Liver (tissue), 9 donors: Measurements from ENCODE around the gene PRDM10. TPM values are rescaled to one million over a fixed set of nuclear protein-coding genes. Genes with fewer than 3 reads are reported as not detected.

ENCODE experiments used
- DNase-seq: peaks from one replicate; pipeline ENCODE4 v3.0.0-alpha.2; 2017; ENCODE audit warnings: low spot score
- H3K27ac ChIP-seq, 2 donors: one replicate each; pipeline ENCODE4 v1.7.0; 2013; ENCODE audit warnings: inconsistent platforms in 2 of 2, low read length in 2 of 2, control low read depth in 1 of 2, low read depth in 1 of 2, mild to moderate bottlenecking in 1 of 2
- H3K27me3 ChIP-seq, 4 donors: one replicate each; pipeline versions ENCODE4 v1.6.1 to v1.7.0; 2013; ENCODE audit warnings: low read length in 3 of 4, inconsistent platforms in 1 of 4, mild to moderate bottlenecking in 1 of 4, moderate library complexity in 1 of 4; ENCODE audit not compliant: control insufficient read depth in 4 of 4, insufficient read depth in 4 of 4
- H3K36me3 ChIP-seq, 4 donors: one replicate each; pipeline versions ENCODE4 v1.6.1 to v1.7.0; 2013; ENCODE audit warnings: low read length in 3 of 4, mild to moderate bottlenecking in 3 of 4, low read depth in 1 of 4, moderate library complexity in 1 of 4; ENCODE audit not compliant: control insufficient read depth in 4 of 4, insufficient read depth in 3 of 4
- H3K4me1 ChIP-seq, 4 donors: one replicate each; pipeline versions ENCODE4 v1.6.1 to v1.7.0; 2013; ENCODE audit warnings: low read length in 3 of 4, mild to moderate bottlenecking in 3 of 4, moderate library complexity in 1 of 4; ENCODE audit not compliant: control insufficient read depth in 4 of 4, insufficient read depth in 4 of 4
- H3K4me3 ChIP-seq, 3 donors: one replicate each; pipeline versions ENCODE4 v1.6.1 to v1.7.0; 2013; ENCODE audit warnings: low read length in 3 of 3, control low read depth in 1 of 3, low read depth in 1 of 3, mild to moderate bottlenecking in 1 of 3
- H3K9ac ChIP-seq, 2 donors: one replicate each; pipeline ENCODE4 v1.7.0; 2013; ENCODE audit warnings: low read length in 2 of 2, mild to moderate bottlenecking in 2 of 2, moderate library complexity in 2 of 2, control low read depth in 1 of 2, low read depth in 1 of 2
- H3K9me3 ChIP-seq, 4 donors: one replicate each; pipeline versions ENCODE4 v1.6.1 to v1.7.0; 2013; ENCODE audit warnings: low read length in 3 of 4; ENCODE audit not compliant: control insufficient read depth in 4 of 4
- ATF3 ChIP-seq: IDR thresholded peaks from 2 replicates; pipeline ENCODE4 v1.6.1; 2016; ENCODE audit warnings: antibody characterized with exemption
- CTCF ChIP-seq: fragments of 150-350 bp; IDR thresholded peaks from 2 replicates; pipeline ENCODE4 v1.5.1; 2017; ENCODE audit warnings: improper control_type of control experiment, low read depth, low read length; ENCODE audit not compliant: missing input control
- EGR1 ChIP-seq, 2 donors: IDR thresholded peaks; 2 replicates each; pipeline ENCODE4 v1.6.1; 2016 to 2018; ENCODE audit warnings: antibody characterized with exemption in 2 of 2, low read depth in 2 of 2
- FOXA1 ChIP-seq: IDR thresholded peaks from 2 replicates; pipeline ENCODE4 v1.6.1; 2016; ENCODE audit warnings: antibody characterized with exemption
- FOXA2 ChIP-seq: IDR thresholded peaks from 2 replicates; pipeline ENCODE4 v1.6.1; 2016; ENCODE audit warnings: antibody characterized with exemption
- GABPA ChIP-seq, 2 donors: IDR thresholded peaks in 1 of 2; conservative IDR thresholded peaks in 1 of 2; 2 replicates each; pipeline ENCODE4 v1.6.1; 2016; ENCODE audit warnings: antibody characterized with exemption in 2 of 2, mild to moderate bottlenecking in 1 of 2, moderate library complexity in 1 of 2
- HNF4G ChIP-seq: IDR thresholded peaks from 2 replicates; pipeline ENCODE4 v1.6.1; 2016; ENCODE audit warnings: antibody characterized with exemption
- JUND ChIP-seq, 2 donors: IDR thresholded peaks; 2 replicates each; pipeline ENCODE4 v1.6.1; 2016; ENCODE audit warnings: antibody characterized with exemption in 2 of 2
- NR2F2 ChIP-seq: IDR thresholded peaks from 2 replicates; pipeline ENCODE4 v1.6.1; 2016; ENCODE audit warnings: antibody characterized with exemption
- RAD21 ChIP-seq, 2 donors: IDR thresholded peaks; 2 replicates each; pipeline ENCODE4 v1.6.1; 2016; ENCODE audit warnings: antibody characterized with exemption in 2 of 2, mild to moderate bottlenecking in 2 of 2
- REST ChIP-seq: IDR thresholded peaks from 2 replicates; pipeline ENCODE4 v1.6.1; 2016; ENCODE audit warnings: antibody characterized with exemption, mild to moderate bottlenecking
- RXRA ChIP-seq, 2 donors: IDR thresholded peaks; 2 replicates each; pipeline ENCODE4 v1.6.1; 2017 to 2018; ENCODE audit warnings: antibody characterized with exemption in 2 of 2, mild to moderate bottlenecking in 1 of 2
- TAF1 ChIP-seq: conservative IDR thresholded peaks from 2 replicates; pipeline ENCODE4 v1.6.1; 2016; ENCODE audit warnings: antibody characterized with exemption, mild to moderate bottlenecking
- YY1 ChIP-seq: IDR thresholded peaks from 2 replicates; pipeline ENCODE4 v1.6.1; 2016; ENCODE audit warnings: antibody characterized with exemption, mild to moderate bottlenecking
- ZBTB33 ChIP-seq: IDR thresholded peaks from 2 replicates; pipeline ENCODE4 v1.6.1; 2016; ENCODE audit warnings: antibody characterized with exemption
- WGBS: extraction: QIAGEN DNeasy Blood & Tissue Kit; methylation state at CpG from one replicate; pipeline ENCODE4 v1.1.7; 2013; 5-methylcytosine and 5-hydroxymethylcytosine counted together
- polyA plus RNA-seq, 2 donors: library from polyadenylated mRNA; stranded (reverse) in 1 of 2; unstranded in 1 of 2; fragments of 200-250 nt in 1 of 2; fragments of >200 nt in 1 of 2; fragmentation: Nextera tagmentation in 1 of 2; extraction: Ambion mirVana in 1 of 2; gene quantifications; one replicate each; pipeline versions ENCODE4 v1.2.1 to v1.2.3, GENCODE V29; 2013 to 2015
- total RNA-seq, 2 donors: library from RNA; depleted of rRNA; stranded (reverse); fragments of >200 nt; gene quantifications; one replicate each; pipeline ENCODE4 v1.2.3, GENCODE V29; 2014
- donor health status: healthy.
- donor health status: healthy.
- donor health status: healthy.
- donor health status: healthy.
- donor health status: healthy.

The PRDM10 gene
- total and polyA plus RNA-seq, 4 donors: 1.4 to 7.2 (median 3.9) TPM

GRCh38 chr11:129946256-129946655, 56.4 kb downstream of the PRDM10 start:
- TF ChIP-seq JUND (IDR thresholded peaks at IDR 0.05) (no peak), ATF3 (no peak), REST (no peak), HNF4G (no peak), ZBTB33 (no peak), FOXA1 (no peak)
- no peak for DNase-seq
- no peak overlapping the region for H3K27ac ChIP-seq
- no peaks in the 10 kb centered on the region for H3K4me1 ChIP-seq
- H3K4me3 ChIP-seq: no peak overlapping the region
- 85% methylated on average over 4 of the region's 4 CpGs for WGBS
- H3K36me3 ChIP-seq: peaks cover 0 to 14% (median 3%) of the 10 kb centered on the region in 4 donors
- no peak overlapping the region for H3K9ac ChIP-seq
- H3K27me3 ChIP-seq: no peaks in the 10 kb centered on the region
- H3K9me3 ChIP-seq: no peaks in the 10 kb centered on the region

- TF ChIP-seq JUND (IDR thresholded peaks at IDR 0.05): no peak
- TF ChIP-seq RXRA (IDR thresholded peaks at IDR 0.05): no peak
- no peak for TF ChIP-seq GABPA (IDR thresholded peaks at IDR 0.05 in 1 of 2, conservative IDR thresholded peaks at IDR 0.05 in 1 of 2)
- no peak for TF ChIP-seq EGR1 (IDR thresholded peaks at IDR 0.05; ENCODE audit: low read depth in 2 of 2)
- TF ChIP-seq TAF1: no peak
- no peak for TF ChIP-seq CTCF
- TF ChIP-seq RAD21 (IDR thresholded peaks at IDR 0.05): no peak
- TF ChIP-seq ZBTB33: no peak
- no peak for TF ChIP-seq ATF3
- no peak for TF ChIP-seq FOXA1
- no peak for TF ChIP-seq YY1
- TF ChIP-seq NR2F2: no peak
- TF ChIP-seq HNF4G: no peak
- no peak for TF ChIP-seq FOXA2
- no peak for TF ChIP-seq REST
- H3K27ac ChIP-seq: no peak overlapping the region
- no peaks in the 10 kb centered on the region for H3K4me1 ChIP-seq
- WGBS: 97% methylated on average over 11 of the region's 11 CpGs
- H3K4me3 ChIP-seq: no peak overlapping the region
- peaks cover 0 to 14% (median 5%) of the 10 kb centered on the region in 4 donors for H3K36me3 ChIP-seq
- H3K27me3 ChIP-seq: no peaks in the 10 kb centered on the region
- DNase-seq: no peak
- no peaks in the 10 kb centered on the region for H3K9me3 ChIP-seq
- H3K9ac ChIP-seq: no peak overlapping the region
These were observed 57.3 kb downstream of the PRDM10 start for GRCh38 chr11:129945373-129945772.
